CD4-positive, alpha-beta T cell treated with Interleukin-6 at 100 ng/mL for 8 hours (primary cell): ENCODE results near the gene KIRREL3.

Experiments
- DNase-seq: peaks from one replicate; pipeline ENCODE4 v3.0.0-alpha.2; 2020; ENCODE audit warnings: mixed read lengths, low spot score

Gene KIRREL3

GRCh38 chr11:126417091-126417862 is 583.3 kb downstream of the KIRREL3 start:
- no peak for DNase-seq

- peak; percentile 70 for DNase-seq
Observed at GRCh38 chr11:126416542-126417090, 584.0 kb downstream of the KIRREL3 start.

GRCh38 chr11:126415669-126416420 is 584.7 kb downstream of the KIRREL3 start:
- DNase-seq, result no peak

GRCh38 chr11:126415128-126415527 is 585.4 kb downstream of the KIRREL3 start:
- DNase-seq, result no peak

GRCh38 chr11:126414615-126415014 is 586.0 kb downstream of the KIRREL3 start:
- no peak for DNase-seq

GRCh38 chr11:126413843-126414405 is 586.6 kb downstream of the KIRREL3 start:
- DNase-seq, result no peak

GRCh38 chr11:126413426-126413825 is 587.1 kb downstream of the KIRREL3 start:
- DNase-seq, result no peak

- no peak for DNase-seq
Observed at GRCh38 chr11:126411971-126412381, 588.6 kb downstream of the KIRREL3 start.

GRCh38 chr11:126410649-126411048 is 589.9 kb downstream of the KIRREL3 start:
- DNase-seq, result no peak

- no peak for DNase-seq
Observed at GRCh38 chr11:126409620-126409985, 591.0 kb downstream of the KIRREL3 start.

- no peak for DNase-seq
Observed at GRCh38 chr11:126408901-126409619, 591.5 kb downstream of the KIRREL3 start.

- no peak for DNase-seq
Observed at GRCh38 chr11:126408496-126408895, 592.1 kb downstream of the KIRREL3 start.

- DNase-seq, result no peak
Observed at GRCh38 chr11:126407682-126408288, 592.8 kb downstream of the KIRREL3 start.

GRCh38 chr11:126407101-126407521 is 593.5 kb downstream of the KIRREL3 start:
- no peak for DNase-seq

- no peak for DNase-seq
Observed at GRCh38 chr11:126406368-126406767, 594.2 kb downstream of the KIRREL3 start.

GRCh38 chr11:126405906-126406305 is 594.7 kb downstream of the KIRREL3 start:
- DNase-seq, result no peak

GRCh38 chr11:126405374-126405773 is 595.2 kb downstream of the KIRREL3 start:
- no peak for DNase-seq

GRCh38 chr11:126404367-126404766 is 596.2 kb downstream of the KIRREL3 start:
- DNase-seq, result no peak

- DNase-seq, result no peak
Observed at GRCh38 chr11:126403658-126404057, 596.9 kb downstream of the KIRREL3 start.

GRCh38 chr11:126403022-126403581 is 597.5 kb downstream of the KIRREL3 start:
- no peak for DNase-seq

- no peak for DNase-seq
Observed at GRCh38 chr11:126400479-126400878, 600.1 kb downstream of the KIRREL3 start.
